HG03442 (cell line): ENCODE measurements around the gene VASP.

Experiments
- ATAC-seq: cut with Tn5 transposase; IDR thresholded peaks from one replicate; pipeline ENCODE4 v1.9.1; 2021; ENCODE audit warnings: mild to moderate bottlenecking, moderate library complexity; ENCODE audit not compliant: unreplicated experiment

The VASP gene

DNA sequence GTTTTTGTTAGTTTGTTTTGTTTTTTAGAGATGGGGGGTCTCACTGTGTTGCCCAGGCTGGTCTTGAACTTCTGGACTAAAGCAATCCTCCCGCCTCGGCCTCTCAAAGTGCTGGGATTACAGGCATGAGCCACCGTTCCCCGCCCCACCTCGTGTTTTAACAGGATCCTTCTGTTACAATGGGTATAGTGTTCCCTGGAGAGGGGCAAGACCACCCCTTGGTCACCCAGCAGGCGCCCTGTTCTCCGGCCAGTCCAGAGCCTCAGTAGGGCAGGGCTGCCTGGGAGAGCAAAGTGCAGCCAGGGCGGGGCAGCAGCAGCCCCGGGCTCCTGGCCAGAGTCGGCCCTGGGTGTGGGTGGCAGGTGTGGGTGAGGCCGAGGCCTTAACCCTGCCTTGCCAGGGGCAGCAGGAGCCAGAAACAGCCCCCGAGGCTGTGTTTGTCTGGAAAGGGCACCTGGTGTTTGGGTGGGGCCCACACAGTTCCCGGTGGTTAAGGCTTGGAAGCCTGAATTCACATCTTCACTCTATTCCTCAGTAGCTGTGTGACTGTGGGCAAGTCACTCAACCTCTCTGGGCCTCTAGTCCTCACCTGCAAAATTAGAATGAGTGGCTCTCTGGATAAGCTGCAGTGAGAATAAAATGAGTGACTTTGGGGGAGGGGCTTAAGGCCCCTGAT, 7.2 kb downstream of the VASP start:
- no peak for ATAC-seq

- ATAC-seq = no peak
Observed at GRCh38 chr19:45515081-45515624, 7.9 kb downstream of the VASP start.

DNA sequence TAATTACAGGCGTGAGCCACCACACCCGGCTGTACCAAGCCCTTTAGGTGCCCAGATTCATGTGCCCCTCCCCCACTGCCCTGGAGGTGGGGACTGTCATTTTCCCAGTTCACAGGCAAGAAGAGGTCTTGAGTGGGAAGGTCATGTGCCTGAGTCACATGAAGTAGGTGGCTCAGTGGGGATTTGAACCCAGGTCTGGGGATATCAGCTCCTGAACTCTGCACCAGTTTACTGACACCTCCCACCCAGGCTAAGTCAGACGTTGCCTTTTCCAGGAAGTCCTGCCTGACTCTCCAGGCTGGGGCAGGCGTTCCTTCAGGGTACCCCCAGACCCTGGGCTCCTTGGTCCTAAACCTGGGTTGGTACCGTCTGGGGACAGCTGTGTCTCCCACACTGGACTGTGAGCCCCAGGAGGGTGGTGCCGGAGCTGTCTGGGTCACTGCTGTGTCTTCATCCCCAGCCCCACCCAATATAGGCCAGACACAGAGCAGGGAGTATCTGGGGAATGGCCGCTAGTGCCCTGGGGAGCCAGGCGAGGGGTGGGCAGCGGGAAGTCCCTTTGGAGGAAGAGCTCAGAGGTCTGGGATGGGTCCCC, 8.6 kb downstream of the VASP start:
- ATAC-seq = no peak

DNA sequence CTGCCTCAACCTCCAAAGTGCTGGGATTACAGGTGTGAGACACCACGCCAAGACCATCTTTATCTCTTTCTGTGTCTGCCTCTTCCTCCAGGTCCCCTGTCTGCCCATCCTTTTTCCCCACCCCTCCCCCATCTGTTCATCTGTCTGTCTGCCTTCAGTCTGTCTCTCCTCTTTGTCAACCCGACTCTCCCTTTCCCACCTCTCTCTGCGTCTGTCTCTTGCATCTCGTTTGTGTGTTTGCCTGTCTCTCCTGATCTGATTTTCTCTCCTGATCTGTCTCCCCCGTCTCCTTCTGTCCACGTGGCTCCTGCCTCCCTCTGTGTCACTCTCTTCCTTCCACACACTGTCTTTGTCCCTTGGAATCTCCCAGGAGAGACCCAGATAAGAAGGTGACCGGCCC, 10.0 kb downstream of the VASP start:
- ATAC-seq = no peak

- no peak for ATAC-seq
Observed at GRCh38 chr19:45517641-45518468, 10.6 kb downstream of the VASP start.

DNA sequence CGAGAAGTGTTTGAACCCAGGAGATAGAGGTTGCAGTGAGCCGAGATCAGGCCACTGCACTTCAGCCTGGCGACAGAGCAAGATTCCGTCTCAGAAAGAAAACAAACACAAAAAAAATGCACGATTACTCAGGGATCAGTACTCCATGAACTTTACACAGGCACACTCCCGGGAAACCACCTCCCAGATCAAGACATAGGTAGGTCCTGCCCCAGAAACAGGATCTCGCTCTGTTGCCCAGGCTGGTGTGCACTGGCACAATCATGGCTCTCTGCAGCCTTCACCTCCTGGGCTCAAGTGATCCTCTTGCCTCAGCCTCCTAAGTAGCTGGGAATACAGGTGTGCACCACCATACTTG, 11.2 kb downstream of the VASP start:
- ATAC-seq = no peak

GRCh38 chr19:45522010-45522941, 15.0 kb downstream of the VASP start:
- ATAC-seq = no peak

GRCh38 chr19:45523642-45524256, 16.5 kb downstream of the VASP start:
- peak; percentile 78 for ATAC-seq

DNA sequence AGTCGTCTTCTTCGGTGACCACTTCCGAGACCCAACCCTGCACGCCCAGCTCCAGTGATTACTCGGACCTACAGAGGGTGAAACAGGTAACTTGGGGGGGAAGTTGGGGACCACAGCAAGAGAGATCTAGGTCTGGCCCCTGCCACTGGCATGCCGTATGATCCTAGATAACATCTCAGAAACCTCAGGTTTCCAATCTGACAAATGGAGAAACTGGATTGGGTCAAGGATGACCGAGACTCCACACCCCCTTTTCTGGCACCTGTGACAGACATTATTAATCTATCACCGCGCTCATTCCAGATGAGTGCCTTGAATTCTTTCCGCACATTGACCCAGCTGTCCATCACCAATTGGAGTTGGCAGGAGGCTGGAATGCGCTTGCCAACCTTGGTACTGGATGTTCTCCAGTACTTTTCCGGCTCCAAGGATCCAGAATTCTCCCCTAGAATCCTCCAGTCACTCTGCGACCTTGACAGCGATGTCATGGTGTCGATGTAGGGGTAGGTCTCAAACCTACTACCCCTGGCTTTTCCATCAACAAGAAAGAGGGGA, 17.4 kb downstream of the VASP start:
- no peak for ATAC-seq

- ATAC-seq = no peak
Observed at GRCh38 chr19:45526143-45526542, 18.9 kb downstream of the VASP start.

- ATAC-seq = no peak
Observed at GRCh38 chr19:45526971-45527370, 19.7 kb downstream of the VASP start.

GRCh38 chr19:45527731-45528130, 20.5 kb downstream of the VASP start:
- no peak for ATAC-seq

DNA sequence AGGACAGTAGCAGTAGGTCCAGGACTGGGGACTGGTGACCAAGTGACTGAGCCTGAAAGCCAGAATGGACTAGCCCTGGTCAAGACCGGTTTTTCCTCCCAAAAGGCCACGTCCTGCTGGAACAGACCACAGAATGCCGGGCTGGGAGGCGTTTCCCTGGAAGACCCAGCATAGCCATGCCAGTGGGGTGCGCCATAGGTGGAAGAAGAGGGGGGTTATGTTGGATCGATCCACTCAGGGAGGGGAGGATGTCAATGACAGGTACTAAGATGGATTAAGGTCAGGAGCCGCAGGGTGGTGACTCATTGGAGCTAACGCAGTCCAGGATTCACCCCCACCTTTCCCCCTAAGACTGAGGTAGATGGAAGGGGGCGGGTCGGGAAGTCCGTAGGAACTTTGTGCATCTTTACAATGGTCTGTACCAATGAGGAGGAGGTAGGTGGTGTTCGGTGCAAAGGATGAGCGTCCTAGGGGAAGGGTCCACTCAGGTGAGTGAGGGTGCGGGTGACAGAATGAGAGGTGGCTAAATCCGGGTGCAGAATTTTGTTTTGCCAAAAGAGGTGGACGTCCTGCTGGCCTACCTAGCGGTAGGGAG, 21.0 kb downstream of the VASP start:
- no peak for ATAC-seq

- ATAC-seq = no peak
Observed at GRCh38 chr19:45528744-45529419, 21.6 kb downstream of the VASP start.

GRCh38 chr19:45529420-45529785, 22.1 kb downstream of the VASP start:
- ATAC-seq = no peak

- ATAC-seq = no peak
Observed at GRCh38 chr19:45531349-45531748, 24.1 kb downstream of the VASP start.

DNA sequence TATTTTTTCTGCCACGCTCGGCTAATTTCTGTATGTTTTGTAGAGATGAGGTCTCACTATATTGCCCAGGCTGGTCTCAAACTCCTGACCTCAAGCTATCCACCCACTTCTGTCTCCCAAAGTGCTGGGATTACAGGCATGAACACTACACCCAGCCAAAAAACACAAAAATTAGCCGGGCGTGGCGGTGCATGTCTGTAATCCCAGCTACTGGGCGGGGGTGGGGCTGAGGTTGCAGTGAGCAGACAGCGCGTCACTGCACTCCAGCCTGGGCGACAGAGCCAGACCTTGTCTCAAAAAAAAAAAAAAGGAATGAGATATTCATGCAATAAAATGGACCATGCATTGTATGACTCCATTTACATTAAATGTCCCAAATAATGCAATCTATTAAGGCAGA, 32.2 kb downstream of the VASP start:
- no peak for ATAC-seq

- ATAC-seq = no peak
Observed at GRCh38 chr19:45542234-45542668, 35.0 kb downstream of the VASP start.

- ATAC-seq = no peak
Observed at GRCh38 chr19:45547211-45547770, 40.0 kb downstream of the VASP start.
